ENCODE measurements around the gene PSMD11.

The PSMD11 gene

GRCh38 chr17:32497431-32498205, 53.3 kb downstream of the PSMD11 start:
- in situ Hi-C loops (cut with HindIII; ENCODE audit: low pct_ligation_motif_present, low pct_unique_long_range_greater_than_20kb, low sequenced_read_pairs), result loop anchor here (25.0 kb wide), 1 partner anchor 265 kb away; no protein-coding TSS in a partner anchor
- peak; percentile 45 for DNase-seq

- in situ Hi-C loops (cut with HindIII; ENCODE audit: low pct_ligation_motif_present, low pct_unique_long_range_greater_than_20kb, low sequenced_read_pairs), result loop anchor here (25.0 kb wide), 1 partner anchor 264 kb away; no protein-coding TSS in a partner anchor
- no peak for DNase-seq
Observed at GRCh38 chr17:32498391-32498790, 54.1 kb downstream of the PSMD11 start.

GRCh38 chr17:32502013-32502412, 57.7 kb downstream of the PSMD11 start:
- in situ Hi-C loops (cut with HindIII; ENCODE audit: low pct_ligation_motif_present, low pct_unique_long_range_greater_than_20kb, low sequenced_read_pairs), result no loop called here
- no peak for DNase-seq

GRCh38 chr17:32502710-32503109, 58.4 kb downstream of the PSMD11 start:
- no peak for DNase-seq
- in situ Hi-C loops (cut with HindIII; ENCODE audit: low pct_ligation_motif_present, low pct_unique_long_range_greater_than_20kb, low sequenced_read_pairs), result no loop called here

GRCh38 chr17:32503251-32504165, 59.2 kb downstream of the PSMD11 start:
- DNase-seq, result no peak
- in situ Hi-C loops (cut with HindIII; ENCODE audit: low pct_ligation_motif_present, low pct_unique_long_range_greater_than_20kb, low sequenced_read_pairs), result no loop called here

- DNase-seq, result no peak
- in situ Hi-C loops (cut with HindIII; ENCODE audit: low pct_ligation_motif_present, low pct_unique_long_range_greater_than_20kb, low sequenced_read_pairs), result no loop called here
Observed at GRCh38 chr17:32504166-32504990, 60.1 kb downstream of the PSMD11 start.

- no peak for DNase-seq
- in situ Hi-C loops (cut with HindIII; ENCODE audit: low pct_ligation_motif_present, low pct_unique_long_range_greater_than_20kb, low sequenced_read_pairs), result no loop called here
Observed at GRCh38 chr17:32508926-32509325, 64.6 kb downstream of the PSMD11 start.

GRCh38 chr17:32510466-32510865, 66.2 kb downstream of the PSMD11 start:
- in situ Hi-C loops (cut with HindIII; ENCODE audit: low pct_ligation_motif_present, low pct_unique_long_range_greater_than_20kb, low sequenced_read_pairs), result no loop called here
- DNase-seq, result no peak

- in situ Hi-C loops (cut with HindIII; ENCODE audit: low pct_ligation_motif_present, low pct_unique_long_range_greater_than_20kb, low sequenced_read_pairs), result no loop called here
- no peak for DNase-seq
Observed at GRCh38 chr17:32512328-32512727, 68.0 kb downstream of the PSMD11 start.

GRCh38 chr17:32513579-32513978, 69.3 kb downstream of the PSMD11 start:
- in situ Hi-C loops (cut with HindIII; ENCODE audit: low pct_ligation_motif_present, low pct_unique_long_range_greater_than_20kb, low sequenced_read_pairs), result no loop called here

GRCh38 chr17:32514606-32515005, 70.3 kb downstream of the PSMD11 start:
- DNase-seq, result no peak
- in situ Hi-C loops (cut with HindIII; ENCODE audit: low pct_ligation_motif_present, low pct_unique_long_range_greater_than_20kb, low sequenced_read_pairs), result no loop called here

More at GRCh38 chr17:32513579-32513978, 69.3 kb downstream of the PSMD11 start:
- no peak for DNase-seq

- DNase-seq, result no peak
- in situ Hi-C loops (cut with HindIII; ENCODE audit: low pct_ligation_motif_present, low pct_unique_long_range_greater_than_20kb, low sequenced_read_pairs), result no loop called here
Observed at GRCh38 chr17:32515677-32516383, 71.5 kb downstream of the PSMD11 start.

GRCh38 chr17:32516450-32516849, 72.1 kb downstream of the PSMD11 start:
- in situ Hi-C loops (cut with HindIII; ENCODE audit: low pct_ligation_motif_present, low pct_unique_long_range_greater_than_20kb, low sequenced_read_pairs), result no loop called here
- no peak for DNase-seq

GRCh38 chr17:32516940-32517701, 72.8 kb downstream of the PSMD11 start:
- in situ Hi-C loops (cut with HindIII; ENCODE audit: low pct_ligation_motif_present, low pct_unique_long_range_greater_than_20kb, low sequenced_read_pairs), result no loop called here
- no peak for DNase-seq

- in situ Hi-C loops (cut with HindIII; ENCODE audit: low pct_ligation_motif_present, low pct_unique_long_range_greater_than_20kb, low sequenced_read_pairs), result no loop called here
Observed at GRCh38 chr17:32517982-32518381, 73.7 kb downstream of the PSMD11 start.

GRCh38 chr17:32518646-32519227, 74.4 kb downstream of the PSMD11 start:
- no peak for DNase-seq
- in situ Hi-C loops (cut with HindIII; ENCODE audit: low pct_ligation_motif_present, low pct_unique_long_range_greater_than_20kb, low sequenced_read_pairs), result no loop called here

More at GRCh38 chr17:32517982-32518381, 73.7 kb downstream of the PSMD11 start:
- no peak for DNase-seq

Data from ACHN (cell line).